Measurements from ENCODE around the gene GOLGA6D.
"Not testable (repeated sequence)": the region's sequence is repeated elsewhere in the genome, so short reads cannot be mapped to it uniquely, and the experiment has no call there.

The GOLGA6D gene

DNA sequence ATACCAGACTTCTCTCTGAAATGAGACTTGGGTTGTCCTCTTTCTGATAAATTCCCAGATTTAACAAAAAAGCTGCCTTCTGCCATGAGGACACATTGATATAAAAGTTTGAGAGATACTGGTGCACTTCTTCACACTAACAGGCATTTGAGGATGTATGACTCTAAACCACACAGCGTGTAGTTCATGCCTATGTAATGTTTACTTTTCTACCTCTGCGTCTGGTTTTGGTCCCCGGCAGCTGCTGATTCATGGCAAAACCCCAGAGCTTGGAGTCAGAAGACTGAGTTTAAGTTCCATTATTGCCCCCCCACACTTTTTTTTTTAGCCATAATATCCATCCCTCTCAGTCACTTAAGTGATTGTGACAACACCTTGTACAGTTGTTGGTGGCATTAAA, 1.5 kb downstream of the GOLGA6D start:
- not testable (repeated sequence) for DNase-seq

DNA sequence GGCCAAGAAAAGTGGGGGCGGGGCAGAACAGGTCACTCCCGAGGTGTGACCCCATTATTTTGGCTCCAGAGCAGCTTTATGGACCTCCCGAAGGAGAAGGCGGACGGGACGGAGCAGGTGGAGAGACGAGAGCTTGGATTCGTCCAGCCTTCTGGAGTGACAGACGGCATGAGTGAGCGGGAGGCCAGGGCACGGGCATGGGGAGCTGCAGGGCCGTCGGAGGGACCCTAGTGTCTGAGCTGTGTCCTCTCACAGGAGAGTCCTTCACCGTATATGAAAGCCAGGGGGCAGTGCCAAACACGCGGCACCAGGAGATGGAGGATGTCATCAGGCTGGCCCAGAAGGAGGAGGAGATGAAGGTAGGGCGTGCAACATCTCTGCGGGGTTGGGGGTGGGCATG, 11.0 kb downstream of the GOLGA6D start:
- not testable (repeated sequence) for DNase-seq

DNA sequence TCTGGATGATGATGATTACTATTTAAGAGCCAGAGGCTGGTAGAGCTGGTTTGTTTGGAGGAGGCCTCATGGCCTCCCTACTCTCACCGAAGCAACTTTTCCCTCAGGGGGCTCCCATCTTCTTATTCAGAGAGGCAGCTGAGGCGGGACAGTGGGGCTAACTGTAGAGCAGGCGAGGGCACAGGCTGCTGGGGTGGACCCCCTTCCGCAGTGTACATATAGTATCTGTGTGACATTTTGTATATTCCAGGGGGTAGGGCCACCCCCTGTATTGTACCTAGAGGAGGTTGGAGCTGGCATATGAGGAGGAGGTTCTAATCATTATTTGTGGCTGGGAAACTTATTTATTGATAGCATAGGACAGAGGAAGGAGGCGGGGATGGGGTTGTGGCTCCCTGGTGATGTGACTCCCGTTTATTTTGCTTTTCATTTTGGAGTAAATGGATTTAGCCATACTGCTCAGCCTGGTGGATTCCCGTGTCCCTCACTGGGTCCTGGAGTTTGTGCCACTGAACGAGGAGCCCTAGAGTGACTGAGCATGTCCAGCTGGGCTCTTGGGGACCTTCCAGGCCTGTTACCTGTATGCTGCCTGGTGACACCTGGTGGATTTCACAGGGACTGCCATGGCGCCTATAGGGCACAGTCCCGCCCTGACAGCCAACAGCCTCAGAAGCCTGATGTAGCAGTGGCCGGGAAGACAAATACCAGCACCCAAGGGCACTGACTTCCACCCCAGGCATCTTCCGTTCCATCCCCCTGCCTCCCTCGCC, 16.1 kb downstream of the GOLGA6D start:
- not testable (repeated sequence) for DNase-seq

DNA sequence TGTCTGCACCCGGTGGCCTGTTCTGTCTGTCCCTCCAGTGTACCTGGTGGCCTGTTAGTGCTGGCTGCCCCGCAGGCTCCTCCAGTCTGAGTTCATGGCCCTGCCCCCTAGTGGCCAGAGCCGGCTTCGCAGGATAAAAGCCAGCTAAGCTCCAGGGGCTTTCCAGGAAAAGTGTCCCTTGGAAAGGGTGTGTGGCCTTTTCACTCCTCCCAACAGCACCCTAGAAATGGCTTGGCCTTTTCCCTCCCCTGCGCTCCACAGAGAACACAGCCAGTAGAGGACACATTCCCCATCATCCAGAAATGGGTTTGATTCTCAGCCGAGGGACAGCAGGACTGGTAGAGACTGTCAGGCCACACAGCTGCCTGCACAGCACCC, 16.7 kb downstream of the GOLGA6D start:
- not testable (repeated sequence) for DNase-seq

DNA sequence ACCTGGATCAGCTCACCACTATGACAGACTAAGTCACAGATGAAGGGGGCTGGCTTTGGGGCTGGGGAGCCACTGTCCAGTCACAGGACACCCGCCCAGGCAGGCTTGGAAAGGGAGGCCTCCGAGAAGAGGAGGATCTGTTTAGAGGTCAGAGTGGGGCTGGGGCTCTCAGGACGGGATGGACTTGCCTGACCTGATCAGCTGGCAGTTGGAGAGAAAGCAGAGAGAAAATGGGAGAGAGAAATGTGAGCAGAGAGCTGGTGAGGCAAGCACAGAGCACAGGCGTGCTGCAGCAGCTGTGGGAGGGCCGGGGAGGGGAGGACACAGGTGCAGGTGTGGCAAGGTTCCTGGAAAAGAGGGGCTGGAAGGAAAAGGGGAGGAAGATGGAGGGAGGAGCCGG, 17.4 kb downstream of the GOLGA6D start:
- not testable (repeated sequence) for DNase-seq

DNA sequence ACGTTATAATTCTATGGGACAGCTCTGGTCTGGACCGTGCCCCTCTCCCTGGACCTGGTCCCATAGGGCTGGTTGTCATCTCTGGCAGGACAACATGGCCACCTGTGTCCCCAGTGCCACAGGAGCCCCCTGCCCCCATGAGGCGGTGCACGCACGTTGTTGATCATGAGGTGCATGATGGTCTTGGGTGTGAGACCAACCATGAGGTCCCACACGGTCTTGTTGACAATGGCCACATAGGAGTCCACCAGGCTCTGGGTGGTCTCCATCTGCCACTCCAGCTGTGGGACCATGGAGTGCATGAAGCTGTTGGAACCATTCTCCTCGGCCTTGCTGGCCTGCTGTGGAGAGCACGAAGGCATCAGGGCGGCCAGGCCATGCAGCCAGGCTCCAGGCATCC, 19.7 kb downstream of the GOLGA6D start:
- no peak for DNase-seq

DNA sequence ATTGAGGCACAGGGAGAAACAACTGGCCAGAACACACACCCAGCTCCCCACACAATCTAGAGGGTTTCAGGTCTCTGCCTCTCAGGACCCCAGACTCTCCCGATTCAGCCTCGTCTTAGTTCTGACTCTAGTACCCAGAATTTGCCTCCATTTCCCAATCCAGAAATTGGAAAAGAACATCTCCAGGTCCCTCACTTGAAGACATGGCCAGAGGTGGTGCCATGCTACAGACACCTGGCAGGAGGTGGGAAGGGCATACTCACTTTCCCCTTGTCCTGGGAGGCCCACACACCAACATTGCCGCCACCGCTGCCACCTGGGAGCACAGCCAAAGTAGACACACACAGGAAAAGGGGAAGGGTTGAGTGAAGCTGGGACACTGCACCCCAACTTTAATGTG, 20.1 kb downstream of the GOLGA6D start:
- not testable (repeated sequence) for DNase-seq

DNA sequence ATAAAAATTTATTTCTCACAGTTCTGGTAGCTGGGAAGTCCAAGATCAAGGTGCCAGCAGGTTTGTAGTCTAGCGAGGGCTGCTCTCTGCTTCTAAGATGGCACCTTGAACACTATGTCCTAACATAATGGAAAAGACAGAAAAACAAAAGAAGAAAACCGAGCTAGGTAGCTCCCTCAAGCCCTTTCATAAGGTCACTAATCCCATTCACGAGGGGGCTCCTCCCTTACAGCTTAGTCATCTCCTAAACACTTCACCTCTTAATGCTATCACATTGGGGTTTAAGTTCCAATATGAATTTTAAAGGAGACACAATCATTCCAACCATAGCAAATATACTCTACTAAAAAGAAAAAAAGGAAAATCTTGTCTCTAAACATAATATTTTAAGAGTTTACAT, 23.6 kb downstream of the GOLGA6D start:
- DNase-seq: no peak

DNA sequence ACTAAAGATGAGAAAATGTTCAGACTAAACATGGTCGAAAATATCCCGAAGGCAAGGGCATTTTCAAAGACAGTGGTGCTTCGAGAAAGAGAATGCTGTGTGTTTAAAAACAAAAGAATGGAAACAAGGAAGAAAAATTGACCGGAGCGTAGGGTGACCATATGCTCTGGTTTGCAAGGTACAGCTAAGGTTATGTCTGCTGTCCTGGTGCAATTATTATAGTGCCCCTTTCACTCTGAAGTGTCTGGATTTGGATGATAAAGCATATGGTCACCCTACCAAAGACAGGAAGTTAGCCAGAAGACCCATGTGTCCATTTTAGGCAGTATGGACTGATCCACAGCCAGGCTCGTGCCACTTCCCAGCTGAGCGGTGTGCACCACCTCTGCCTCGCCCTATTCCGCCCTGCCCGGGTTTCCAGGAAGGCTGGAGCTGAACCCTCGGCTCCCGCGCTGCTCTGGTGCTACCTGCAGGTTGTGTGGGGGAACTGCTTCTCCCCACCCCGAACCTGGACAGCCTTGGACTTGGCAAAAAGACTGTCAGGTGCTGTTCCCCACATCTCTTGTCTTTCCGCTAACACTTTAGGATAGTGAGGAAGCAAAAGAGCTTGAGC, 25.2 kb downstream of the GOLGA6D start:
- DNase-seq: peak; percentile 39

DNA sequence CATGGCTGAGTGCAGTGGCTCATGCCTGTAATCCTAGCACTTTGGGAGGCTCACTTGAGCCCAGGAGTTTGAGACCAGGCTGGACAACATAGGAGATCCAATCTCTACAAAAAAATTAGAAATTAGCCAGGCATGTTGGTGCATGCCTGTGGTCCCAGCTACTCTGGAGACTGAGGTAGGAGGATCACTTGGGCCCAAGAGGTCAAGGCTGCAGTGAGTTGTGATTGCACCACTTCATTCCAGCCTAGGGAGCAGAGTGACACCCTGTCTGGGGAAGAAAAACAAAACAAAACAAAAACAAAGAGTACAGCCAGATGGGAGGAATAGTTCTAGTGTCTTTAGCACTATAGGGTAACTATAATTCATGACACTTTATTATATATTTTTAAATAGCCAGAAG, 27.1 kb downstream of the GOLGA6D start:
- no peak for DNase-seq

DNA sequence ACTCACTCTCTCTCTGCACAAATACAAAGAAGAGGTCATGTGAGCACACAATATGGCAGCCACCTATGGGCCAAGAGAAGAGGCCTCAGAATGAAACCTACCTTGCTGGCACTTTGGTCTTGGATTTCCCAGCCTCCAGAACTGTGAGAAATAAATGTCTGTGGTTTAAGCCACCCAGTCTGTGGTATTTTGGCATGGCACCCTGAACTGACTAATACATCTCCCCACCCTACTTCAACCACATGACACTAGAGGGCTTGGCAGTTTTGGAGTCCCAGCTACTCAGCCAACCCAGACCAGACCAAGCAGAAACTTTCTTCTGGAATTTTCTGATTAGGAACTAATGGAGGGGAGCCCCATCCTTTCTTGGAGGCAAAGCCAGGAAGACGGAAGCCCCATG, 29.9 kb downstream of the GOLGA6D start:
- not testable (repeated sequence) for DNase-seq

DNA sequence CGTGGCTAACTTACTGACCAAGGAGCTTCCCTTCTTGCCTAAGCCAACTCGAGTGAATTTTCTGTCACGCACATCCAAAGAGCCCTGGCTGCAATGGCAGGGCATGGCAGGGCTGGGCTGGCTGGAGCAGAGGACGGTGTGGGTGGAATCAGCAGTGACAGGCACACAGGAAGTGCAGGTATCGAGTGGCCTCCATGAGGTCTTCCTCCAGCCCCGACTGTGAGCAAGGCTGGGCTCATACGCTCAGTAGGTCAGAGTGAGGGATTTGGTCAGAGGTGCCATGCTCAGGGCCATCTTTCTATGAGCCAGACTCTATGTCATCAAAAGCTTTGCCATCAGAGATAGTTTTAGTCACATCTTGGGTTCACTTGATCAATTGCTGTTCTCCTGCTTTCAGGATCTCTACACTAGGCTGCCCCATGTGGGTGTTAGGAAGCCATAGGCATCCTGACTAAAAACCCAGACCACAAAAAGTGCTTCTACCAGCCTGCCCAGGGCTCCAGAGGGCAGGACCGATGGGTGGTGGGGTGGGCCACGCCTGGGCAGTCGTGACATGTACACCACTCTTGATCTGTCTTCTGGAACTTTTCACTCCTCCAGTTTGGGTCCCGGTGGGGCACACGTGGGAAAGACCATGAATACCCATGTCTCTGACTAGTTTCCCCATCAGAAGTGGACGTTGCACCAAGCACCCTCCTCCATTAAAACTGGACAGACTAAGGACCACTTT, 30.6 kb downstream of the GOLGA6D start:
- DNase-seq: no peak

DNA sequence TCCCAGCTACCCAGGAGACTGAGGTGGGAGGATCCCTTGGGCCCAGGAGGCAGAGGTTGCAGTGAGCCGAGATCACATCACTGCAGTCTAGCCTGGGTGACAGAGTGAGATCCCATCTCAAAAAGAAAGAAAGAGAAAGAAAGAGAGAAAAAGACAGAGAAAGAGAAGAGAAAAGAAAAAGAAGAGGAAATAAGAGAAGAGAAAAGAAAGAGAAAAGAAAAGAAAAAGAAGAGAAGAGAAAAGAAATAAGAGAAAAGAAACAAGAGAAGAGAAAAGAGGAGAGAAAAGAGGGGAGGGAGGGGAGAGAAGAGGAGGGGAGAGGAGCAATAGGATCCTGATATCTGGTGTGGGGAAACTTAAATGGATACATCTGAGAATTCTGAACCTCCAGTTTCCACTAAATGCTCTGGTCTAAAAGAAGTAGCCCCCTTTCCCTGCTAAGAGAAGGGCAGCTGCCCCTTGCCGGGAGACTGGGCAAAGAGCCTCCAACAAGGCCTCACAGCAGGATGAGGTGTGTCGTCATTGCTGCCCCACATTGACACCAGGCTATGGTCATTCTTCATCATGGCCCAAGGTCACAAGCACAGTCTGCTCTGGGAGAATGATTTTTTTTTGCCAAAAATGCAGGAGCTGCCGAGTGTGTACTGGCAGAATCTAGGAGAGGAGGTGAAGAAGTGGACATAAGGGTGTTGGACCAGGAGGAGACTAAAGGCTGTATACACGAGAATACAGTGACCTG, 32.1 kb downstream of the GOLGA6D start:
- DNase-seq: no peak

DNA sequence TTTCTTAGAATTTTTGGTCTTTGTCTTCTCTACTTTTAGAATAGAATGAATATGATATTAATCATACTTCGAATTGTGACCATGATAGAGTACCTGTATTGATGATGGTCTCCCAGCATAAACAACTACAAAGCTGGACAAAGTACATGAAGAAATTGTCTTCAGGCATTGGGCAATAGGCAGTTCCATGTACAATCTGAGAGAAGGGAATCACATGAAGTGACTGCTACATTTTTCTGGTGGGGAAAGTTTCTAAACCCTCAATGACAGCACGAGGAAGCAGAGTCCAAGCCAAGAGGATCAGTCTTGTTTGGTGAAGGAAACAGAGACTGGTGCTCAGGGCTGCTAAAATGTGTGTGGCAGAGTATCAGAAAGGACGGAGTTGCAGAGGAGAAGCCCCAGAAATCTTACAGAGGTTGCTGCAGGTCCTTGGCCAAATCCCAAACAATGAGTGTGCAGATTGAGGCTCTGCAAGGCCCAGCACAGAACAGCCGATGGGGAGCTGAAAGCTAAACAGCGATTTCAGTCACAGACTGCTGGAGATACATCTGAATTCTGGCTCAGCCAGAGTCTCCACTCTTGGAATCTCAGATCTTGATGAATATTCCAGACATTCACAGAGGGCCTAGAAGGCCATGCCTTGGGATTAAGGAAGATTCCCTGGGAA, 36.7 kb downstream of the GOLGA6D start:
- not testable (repeated sequence) for DNase-seq

DNA sequence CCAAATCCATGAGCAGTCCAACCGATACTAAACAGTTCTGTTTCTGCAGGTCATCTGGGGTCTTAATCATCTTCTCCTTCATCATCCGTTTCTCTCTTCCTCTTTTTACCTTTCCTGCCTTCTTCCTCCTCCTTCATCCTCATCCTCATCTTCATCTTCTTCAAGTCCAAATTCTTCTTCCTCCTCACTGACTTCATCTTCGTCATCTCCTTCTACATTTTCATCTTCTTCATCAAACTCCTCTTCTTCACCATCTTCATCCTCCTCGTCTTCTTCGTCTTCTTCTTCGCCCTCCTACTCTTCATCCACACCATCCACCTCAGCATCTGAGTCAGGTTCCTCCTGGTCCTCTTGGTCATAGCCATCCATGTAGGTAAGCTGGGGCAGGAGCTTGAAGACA, 39.1 kb downstream of the GOLGA6D start:
- no peak for DNase-seq

DNA sequence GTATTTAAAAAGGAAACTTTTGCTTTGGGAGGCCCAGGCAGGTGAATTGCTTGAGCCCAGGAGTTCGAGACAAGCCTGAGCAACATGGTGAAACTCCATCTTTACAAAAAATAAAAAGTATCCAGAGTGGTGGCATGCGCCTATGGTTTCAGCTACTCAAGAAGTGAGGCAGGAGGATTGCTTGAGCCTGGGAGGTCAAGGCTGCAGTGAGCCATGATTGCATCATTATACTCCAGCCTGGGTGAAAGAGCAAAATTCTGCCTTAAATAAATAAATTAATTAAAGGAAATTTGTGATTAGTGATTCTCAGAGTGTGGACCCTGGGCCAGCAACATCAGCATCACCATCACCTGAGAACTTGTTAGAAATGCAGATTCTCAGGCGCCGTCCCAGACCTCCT, 43.3 kb downstream of the GOLGA6D start:
- DNase-seq: no peak

DNA sequence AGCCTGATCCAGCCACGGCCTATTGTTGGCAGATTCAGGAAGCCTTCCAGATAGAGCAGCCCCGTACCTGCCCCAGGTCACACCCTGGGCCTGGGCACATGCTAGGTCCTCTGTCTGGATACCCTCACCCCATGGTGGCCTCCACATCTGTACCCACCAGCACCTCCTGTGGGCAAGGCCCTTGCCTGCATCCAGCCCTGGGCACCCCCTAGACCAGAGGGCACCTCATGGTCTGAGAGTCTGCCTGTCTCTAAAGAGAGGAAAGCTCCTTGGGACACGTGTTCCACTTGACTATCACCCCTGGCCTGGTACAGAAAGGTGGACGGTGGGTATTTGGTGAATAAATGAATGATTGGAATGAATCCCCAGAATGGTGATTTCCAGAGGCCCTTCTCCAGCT, 44.4 kb downstream of the GOLGA6D start:
- no peak for DNase-seq

DNA sequence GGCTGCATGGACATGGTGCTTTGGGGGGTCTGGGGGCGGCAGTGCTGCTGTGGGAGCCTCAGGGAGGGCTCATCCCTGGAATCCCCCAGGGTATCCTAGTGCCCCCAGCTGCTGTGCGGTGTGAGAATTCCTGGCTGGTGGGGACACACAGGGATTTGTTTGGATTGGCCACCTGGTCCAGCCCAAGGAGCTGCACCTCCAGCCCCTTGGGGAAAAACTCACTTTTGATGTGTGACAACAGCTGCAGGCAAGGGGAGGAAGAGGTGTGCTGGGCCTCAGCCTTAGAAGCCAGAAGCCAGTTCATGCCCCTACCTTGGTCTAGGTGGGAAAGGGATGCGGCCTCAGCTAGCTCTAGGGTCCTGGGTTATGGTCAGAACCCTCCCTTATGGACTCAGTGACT, 44.9 kb downstream of the GOLGA6D start:
- no peak for DNase-seq

DNA sequence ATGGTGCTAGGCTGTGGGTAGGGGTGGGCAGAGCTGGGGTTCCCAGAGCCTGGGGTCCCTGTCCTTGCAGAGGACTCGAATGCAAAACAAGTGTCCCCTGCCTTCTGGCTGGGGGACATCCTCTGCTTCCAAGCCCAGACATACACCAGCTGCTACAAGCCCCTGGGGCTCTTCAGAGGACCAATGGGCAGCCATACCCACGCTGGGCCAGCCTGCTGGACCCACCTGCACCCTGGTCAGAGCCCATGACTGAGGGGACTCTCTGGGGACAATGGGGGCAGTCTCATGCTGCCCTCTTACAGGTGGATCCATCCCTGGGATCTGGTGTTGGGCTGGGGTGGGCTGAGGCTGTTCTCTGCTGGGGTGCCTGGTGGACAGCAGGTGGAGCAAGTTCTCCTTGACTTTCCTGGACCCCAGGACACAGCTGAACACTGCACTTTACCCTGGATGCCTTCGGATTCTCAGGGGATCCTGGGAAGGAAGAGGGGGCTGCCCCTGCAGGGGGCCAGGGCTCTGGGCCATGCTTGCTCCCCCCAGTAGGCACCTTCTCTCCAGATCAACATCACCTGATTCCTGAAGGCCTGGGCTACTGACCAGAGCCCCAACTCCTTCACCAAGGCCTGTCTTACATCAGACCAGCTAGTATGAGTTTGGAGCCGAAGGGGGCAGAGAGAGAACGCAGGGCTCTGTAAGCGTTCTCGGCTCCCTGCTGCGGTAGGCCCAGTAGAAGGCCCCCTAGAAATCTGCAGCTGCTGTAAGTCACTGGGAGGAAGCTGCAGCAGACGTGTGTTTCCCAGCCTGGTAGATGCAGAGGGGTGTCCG, 46.1 kb downstream of the GOLGA6D start:
- DNase-seq: no peak

DNA sequence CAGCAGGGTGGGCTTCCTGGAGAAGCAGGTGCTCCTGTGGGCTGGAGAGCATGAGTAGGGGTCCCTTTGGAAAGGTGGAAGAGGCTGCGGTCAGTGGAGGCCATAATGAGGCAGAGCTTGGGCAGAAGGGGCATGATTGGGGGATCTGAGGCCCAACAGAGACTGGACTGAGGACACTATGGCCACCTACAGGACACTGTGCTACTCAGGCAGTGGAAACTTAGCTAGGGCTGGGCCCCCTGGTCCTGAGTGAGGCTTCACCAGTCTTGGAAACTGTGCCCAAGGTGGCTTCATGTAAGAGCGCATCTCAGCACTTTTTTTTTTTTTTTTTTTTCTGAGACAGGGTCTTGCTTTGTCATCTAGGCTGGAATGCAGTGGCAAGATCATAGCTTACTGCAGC, 46.9 kb downstream of the GOLGA6D start:
- DNase-seq: no peak

DNA sequence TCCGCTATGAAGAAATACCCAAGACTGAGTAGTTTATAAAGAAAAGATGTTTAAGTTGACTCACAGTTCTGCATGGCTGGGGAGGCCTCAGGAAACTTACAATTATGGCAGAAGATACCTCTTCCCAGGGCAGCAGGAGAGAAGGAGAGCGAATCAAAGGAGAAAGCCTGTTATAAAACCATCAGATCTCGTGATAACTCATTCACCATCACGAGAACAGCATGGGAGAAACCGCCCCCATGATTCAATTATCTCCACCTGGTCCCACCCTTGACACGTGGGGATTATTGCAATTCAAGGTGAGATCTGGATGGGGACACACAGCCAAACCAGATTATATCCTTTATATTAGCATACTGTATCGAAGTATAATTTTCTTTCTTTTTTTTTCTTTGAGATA, 49.5 kb downstream of the GOLGA6D start:
- DNase-seq: not testable (repeated sequence)

All from NCI-H524 treated with DMSO at 0.1 percent for 48 hours (cell line).